DOHH2 (cell line): ENCODE data around the gene CD58.
A peak's percentile ranks its signal among the peaks of the same experiment; 100 is the strongest.

Experiments
- H3F3A ChIP-seq: fragments of 200-600 bp; sonication (generic), shearing (Covaris generic); 2 replicates; pipeline ENCODE4 v1.6.0; 2016; ENCODE audit warnings: antibody characterized with exemption, mild to moderate bottlenecking; ENCODE audit not compliant: control insufficient read depth, insufficient read depth
- H3K27ac ChIP-seq: fragments of 200-600 bp; sonication (generic); 2 replicates; pipeline ENCODE4 v1.5.1; 2014; ENCODE audit warnings: low read depth, mild to moderate bottlenecking, low read length, moderate library complexity
- H3K27me3 ChIP-seq: fragments of 200-600 bp; sonication (generic); 2 replicates; pipeline ENCODE4 v1.6.1; 2014; ENCODE audit warnings: mild to moderate bottlenecking, low read length, mixed read lengths; ENCODE audit not compliant: control insufficient read depth
- H3K36me3 ChIP-seq: fragments of 200-600 bp; sonication (generic); 2 replicates; pipeline ENCODE4 v1.6.1; 2014; ENCODE audit warnings: mild to moderate bottlenecking, low read length, moderate library complexity, mixed read lengths; ENCODE audit not compliant: control insufficient read depth
- H3K4me1 ChIP-seq: fragments of 200-600 bp; sonication (generic); 2 replicates; pipeline ENCODE4 v1.6.1; 2014; ENCODE audit warnings: mild to moderate bottlenecking, low read length, mixed read lengths; ENCODE audit not compliant: control insufficient read depth
- H3K4me2 ChIP-seq: fragments of 200-600 bp; sonication (generic); 2 replicates; pipeline ENCODE4 v1.6.0; 2014; ENCODE audit warnings: mild to moderate bottlenecking, low read length, moderate library complexity
- H3K4me3 ChIP-seq: fragments of 200-600 bp; sonication (generic); 2 replicates; pipeline ENCODE4 v1.5.1; 2014; ENCODE audit warnings: mild to moderate bottlenecking, low read length, mixed read lengths
- H3K79me2 ChIP-seq: fragments of 200-600 bp; sonication (generic); 2 replicates; pipeline ENCODE4 v1.6.1; 2014; ENCODE audit warnings: mild to moderate bottlenecking, low read length, mixed read lengths; ENCODE audit not compliant: control insufficient read depth
- H3K9me2 ChIP-seq: fragments of 200-600 bp; sonication (generic); replicated peaks from 2 replicates; pipeline ENCODE4 v1.6.1; 2014; ENCODE audit warnings: mild to moderate bottlenecking, low read length, mixed read lengths; ENCODE audit not compliant: control insufficient read depth
- H3K9me3 ChIP-seq: fragments of 200-600 bp; sonication (generic); 2 replicates; pipeline ENCODE4 v1.6.1; 2014; ENCODE audit warnings: antibody characterized with exemption, low read length, mixed read lengths; ENCODE audit not compliant: control insufficient read depth, insufficient read depth
- H4K20me1 ChIP-seq: fragments of 200-600 bp; sonication (generic); 2 replicates; pipeline ENCODE4 v1.6.0; 2014; ENCODE audit warnings: low read depth, mild to moderate bottlenecking, antibody characterized with exemption, low read length, moderate library complexity; ENCODE audit not compliant: control insufficient read depth, insufficient read depth
- EZH2phosphoT487 ChIP-seq: fragments of 200-600 bp; sonication (generic); IDR thresholded peaks from 2 replicates; pipeline ENCODE4 v1.6.1; 2017; ENCODE audit warnings: borderline replicate concordance, mild to moderate bottlenecking, antibody characterized with exemption, low read length, moderate library complexity, mixed read lengths
- TF ChIP-seq, protein P1 (sequence below): fragments of 200-600 bp; sonication (generic); IDR thresholded peaks from one replicate; pipeline ENCODE4 v1.5.1; 2014; ENCODE audit warnings: antibody characterized with exemption, mild to moderate bottlenecking, low read depth, low read length; ENCODE audit not compliant: poor library complexity, severe bottlenecking

CD58 gene

DNA sequence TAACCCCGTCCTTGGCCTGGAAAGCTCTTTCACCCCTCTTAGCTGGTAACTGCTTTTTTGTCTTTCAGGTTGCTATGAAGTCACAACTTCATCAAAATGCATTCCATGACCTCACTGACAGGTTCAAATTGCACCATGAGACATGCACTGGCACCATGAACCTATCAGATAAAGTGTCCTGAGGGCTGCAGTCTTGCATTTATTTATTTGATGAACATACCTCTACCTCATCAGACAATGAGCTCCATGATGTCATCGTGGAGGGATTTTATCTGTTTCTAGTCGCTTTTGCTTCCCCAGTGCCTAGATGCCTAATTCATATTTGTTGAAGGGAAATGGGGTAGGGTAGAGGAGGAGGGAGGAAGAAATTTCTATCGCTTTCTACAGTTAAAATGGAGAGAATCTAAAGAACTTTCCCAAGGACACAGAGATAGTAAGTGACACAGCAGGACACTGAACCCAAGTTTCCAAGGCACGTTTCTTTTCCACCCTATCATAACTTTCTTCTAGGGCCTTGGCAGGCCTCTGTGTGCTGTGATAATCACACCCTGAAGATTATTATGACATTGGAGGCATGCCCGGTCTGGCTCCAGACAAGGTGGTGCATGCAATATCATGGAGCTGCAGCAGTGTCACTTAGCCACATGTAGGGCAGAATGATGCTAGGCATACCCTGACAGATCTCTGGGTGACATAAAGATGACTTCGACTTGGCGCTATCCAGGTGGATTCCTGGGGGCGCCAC is 69.5 kb downstream of the CD58 start:
- Histone ChIP-seq H4K20me1 (no peaks in the 10 kb centered on the region), H3F3A (no peaks in the 10 kb centered on the region), H3K4me3 (no peak overlapping the region), H3K4me2 (no peak overlapping the region), H3K36me3 (no peaks in the 10 kb centered on the region), H3K27ac (no peak overlapping the region), H3K4me1 (peaks cover 11% of the 10 kb centered on the region; the same call in 1 of the 2 replicates), H3K9me2 (no peaks in the 10 kb centered on the region), H3K79me2 (no peaks in the 10 kb centered on the region), H3K27me3 (no peaks in the 10 kb centered on the region), H3K9me3 (no peaks in the 10 kb centered on the region)
- TF ChIP-seq EZH2phosphoT487 = no peak
- TF ChIP-seq, protein P1, sequence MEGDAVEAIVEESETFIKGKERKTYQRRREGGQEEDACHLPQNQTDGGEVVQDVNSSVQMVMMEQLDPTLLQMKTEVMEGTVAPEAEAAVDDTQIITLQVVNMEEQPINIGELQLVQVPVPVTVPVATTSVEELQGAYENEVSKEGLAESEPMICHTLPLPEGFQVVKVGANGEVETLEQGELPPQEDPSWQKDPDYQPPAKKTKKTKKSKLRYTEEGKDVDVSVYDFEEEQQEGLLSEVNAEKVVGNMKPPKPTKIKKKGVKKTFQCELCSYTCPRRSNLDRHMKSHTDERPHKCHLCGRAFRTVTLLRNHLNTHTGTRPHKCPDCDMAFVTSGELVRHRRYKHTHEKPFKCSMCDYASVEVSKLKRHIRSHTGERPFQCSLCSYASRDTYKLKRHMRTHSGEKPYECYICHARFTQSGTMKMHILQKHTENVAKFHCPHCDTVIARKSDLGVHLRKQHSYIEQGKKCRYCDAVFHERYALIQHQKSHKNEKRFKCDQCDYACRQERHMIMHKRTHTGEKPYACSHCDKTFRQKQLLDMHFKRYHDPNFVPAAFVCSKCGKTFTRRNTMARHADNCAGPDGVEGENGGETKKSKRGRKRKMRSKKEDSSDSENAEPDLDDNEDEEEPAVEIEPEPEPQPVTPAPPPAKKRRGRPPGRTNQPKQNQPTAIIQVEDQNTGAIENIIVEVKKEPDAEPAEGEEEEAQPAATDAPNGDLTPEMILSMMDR = no peak

DNA sequence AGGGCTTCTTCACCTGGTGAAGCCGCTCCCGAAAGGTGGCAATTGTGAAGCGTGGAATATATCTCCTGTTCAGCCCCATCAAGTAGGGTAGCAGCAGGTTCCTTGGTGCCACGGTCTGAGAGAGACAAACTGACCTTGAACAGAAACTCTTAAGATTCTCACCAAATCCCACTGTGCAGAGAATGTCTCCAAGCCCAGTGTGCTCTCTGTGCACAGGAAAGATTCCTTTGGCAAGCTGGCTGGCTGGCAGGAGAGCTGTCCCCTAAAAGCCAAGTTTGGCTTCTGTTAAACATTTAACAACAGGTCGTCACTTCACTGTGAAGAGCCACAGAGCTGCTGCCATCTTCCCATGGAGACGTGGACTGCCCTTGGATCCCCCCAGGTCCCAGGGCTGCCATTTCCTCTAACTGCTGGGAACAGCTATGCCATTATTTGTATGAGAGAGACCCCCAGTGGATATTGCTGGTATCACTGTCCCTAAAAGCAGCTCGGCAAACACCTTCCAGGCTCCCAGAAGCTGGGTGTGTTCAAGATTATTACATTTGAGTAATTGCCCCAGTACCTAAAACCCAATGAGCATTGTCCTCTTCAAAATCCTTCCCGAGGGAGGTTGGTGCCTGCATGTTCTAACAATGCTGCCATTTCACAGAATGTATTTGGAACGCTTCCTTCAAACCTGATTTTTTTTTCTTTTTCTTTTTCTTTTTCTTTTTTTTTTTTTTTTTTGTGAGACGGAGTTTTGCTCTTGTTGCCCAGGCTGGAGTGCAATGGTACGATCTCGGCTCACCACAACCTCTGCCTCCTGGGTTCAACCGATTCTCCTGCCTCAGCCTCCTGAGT is 71.8 kb downstream of the CD58 start:
- 0 out of 2 replicates have a peak, but pooled peaks cover 3% of the 10 kb centered on the region for H3K4me1 ChIP-seq
- H3F3A ChIP-seq = no peaks in the 10 kb centered on the region
- H4K20me1 ChIP-seq = no peaks in the 10 kb centered on the region
- TF ChIP-seq, protein P1 = peak; percentile 74
- TF ChIP-seq EZH2phosphoT487 = no peak
- H3K4me3 ChIP-seq = no peak overlapping the region
- H3K36me3 ChIP-seq = no peaks in the 10 kb centered on the region
- no peak overlapping the region for H3K27ac ChIP-seq
- no peak overlapping the region for H3K4me2 ChIP-seq
- no peaks in the 10 kb centered on the region for H3K9me2 ChIP-seq
- no peaks in the 10 kb centered on the region for H3K9me3 ChIP-seq
- no peaks in the 10 kb centered on the region for H3K79me2 ChIP-seq
- H3K27me3 ChIP-seq = no peaks in the 10 kb centered on the region

DNA sequence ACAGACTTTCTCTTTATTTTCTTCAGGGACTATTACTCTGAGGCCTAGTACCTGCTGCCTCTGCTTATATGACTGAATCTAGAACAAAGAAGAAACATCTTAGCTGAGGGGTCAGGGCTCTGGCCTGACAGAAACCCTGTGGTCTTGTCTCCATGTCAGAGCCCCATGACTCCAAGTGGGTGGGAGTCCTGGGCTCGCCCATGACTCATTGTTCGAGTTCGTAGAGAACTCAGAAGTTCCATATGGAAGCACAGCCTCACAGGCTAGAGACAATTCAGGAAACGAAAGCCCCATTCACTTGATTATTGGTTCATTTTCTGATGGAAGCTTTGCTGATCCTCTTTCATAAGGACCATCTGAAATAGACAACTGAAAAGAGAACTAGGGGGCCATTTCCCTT is 73.2 kb downstream of the CD58 start:
- H3F3A ChIP-seq = no peaks in the 10 kb centered on the region
- H3K36me3 ChIP-seq = no peaks in the 10 kb centered on the region
- no peaks in the 10 kb centered on the region for H3K27me3 ChIP-seq
- H3K4me1 ChIP-seq = no peaks in the 10 kb centered on the region
- H3K9me2 ChIP-seq = no peaks in the 10 kb centered on the region
- H3K4me2 ChIP-seq = no peak overlapping the region
- no peaks in the 10 kb centered on the region for H4K20me1 ChIP-seq
- H3K27ac ChIP-seq = no peak overlapping the region
- TF ChIP-seq EZH2phosphoT487 = no peak
- TF ChIP-seq, protein P1 = no peak
- H3K79me2 ChIP-seq = no peaks in the 10 kb centered on the region
- H3K4me3 ChIP-seq = no peak overlapping the region
- H3K9me3 ChIP-seq = no peaks in the 10 kb centered on the region
